ENCODE measurements around the gene MIXL1. TPM values are rescaled to one million over a fixed set of nuclear protein-coding genes. Genes with fewer than 3 reads are reported as not detected.
"Not testable (repeated sequence)": the region's sequence is repeated elsewhere in the genome, so short reads cannot be mapped to it uniquely, and the experiment has no call there.

Gene MIXL1
- total RNA-seq, 6 experiments from 2014 or later: 0.14 TPM; not detected in 5

GRCh38 chr1:226261818-226262217 is 38.4 kb downstream of the MIXL1 start:
- H3K9me3 Mint-ChIP-seq: peaks cover 13% of the 10 kb centered on the region
- peaks cover 36% of the 10 kb centered on the region for H3K36me3 Mint-ChIP-seq (ENCODE audit: low read depth)
- H3K4me3 Mint-ChIP-seq: no peak overlapping the region
- H3K4me1 Mint-ChIP-seq (ENCODE audit: low read depth): no peaks in the 10 kb centered on the region
- no peak for TF ChIP-seq CTCF (IDR thresholded peaks at IDR 0.05)
- no peak overlapping the region for H3K27ac Mint-ChIP-seq
- DNase-seq: no peak
- no peaks in the 10 kb centered on the region for H3K27me3 Mint-ChIP-seq (ENCODE audit: insufficient read depth)

- Mint-ChIP-seq H3K27ac (peak overlapping the region; percentile 23), H3K9me3 (no peaks in the 10 kb centered on the region), H3K27me3 (ENCODE audit: insufficient read depth) (no peaks in the 10 kb centered on the region), H3K4me3 (no peak overlapping the region), H3K4me1 (ENCODE audit: low read depth) (peaks cover 25% of the 10 kb centered on the region), H3K36me3 (ENCODE audit: low read depth) (no peaks in the 10 kb centered on the region; the same call in 1 of the 2 replicates)
- peak; percentile 80 for DNase-seq
- TF ChIP-seq CTCF (IDR thresholded peaks at IDR 0.05): no peak
Observed at GRCh38 chr1:226268421-226269124, 45.1 kb downstream of the MIXL1 start.

GRCh38 chr1:226272233-226272902 is 48.9 kb downstream of the MIXL1 start:
- not testable (repeated sequence) for H3K4me3 Mint-ChIP-seq; H3K36me3 Mint-ChIP-seq (ENCODE audit: low read depth)
- H3K27ac Mint-ChIP-seq: peak overlapping the region; percentile 18; the same call in 1 of the 2 replicates

GRCh38 chr1:226274138-226274537 is 50.7 kb downstream of the MIXL1 start:
- DNase-seq: no peak
- peaks cover 19% of the 10 kb centered on the region for H3K4me1 Mint-ChIP-seq (ENCODE audit: low read depth)

More at GRCh38 chr1:226272233-226272902, 48.9 kb downstream of the MIXL1 start:
- peaks cover 31% of the 10 kb centered on the region for H3K4me1 Mint-ChIP-seq (ENCODE audit: low read depth)
- H3K27me3 Mint-ChIP-seq (ENCODE audit: insufficient read depth); DNase-seq; H3K9me3 Mint-ChIP-seq: not testable (repeated sequence)

GRCh38 chr1:226276077-226276682 is 52.7 kb downstream of the MIXL1 start:
- Mint-ChIP-seq H3K27me3 (ENCODE audit: insufficient read depth) (no peaks in the 10 kb centered on the region), H3K9me3 (no peaks in the 10 kb centered on the region)
- no peak for DNase-seq

More at GRCh38 chr1:226274138-226274537, 50.7 kb downstream of the MIXL1 start:
- no peak overlapping the region for H3K4me3 Mint-ChIP-seq
- no peaks in the 10 kb centered on the region for H3K9me3 Mint-ChIP-seq
- H3K27ac Mint-ChIP-seq: no peak overlapping the region
- H3K27me3 Mint-ChIP-seq (ENCODE audit: insufficient read depth): no peaks in the 10 kb centered on the region
- no peak for TF ChIP-seq CTCF (IDR thresholded peaks at IDR 0.05)
- H3K36me3 Mint-ChIP-seq (ENCODE audit: low read depth): no peaks in the 10 kb centered on the region; the same call in 1 of the 2 replicates

More at GRCh38 chr1:226276077-226276682, 52.7 kb downstream of the MIXL1 start:
- H3K4me1 Mint-ChIP-seq (ENCODE audit: low read depth): peaks cover 14% of the 10 kb centered on the region
- no peak overlapping the region for H3K27ac Mint-ChIP-seq
- no peak overlapping the region for H3K4me3 Mint-ChIP-seq
- TF ChIP-seq CTCF (IDR thresholded peaks at IDR 0.05): no peak
- no peaks in the 10 kb centered on the region; the same call in 1 of the 2 replicates for H3K36me3 Mint-ChIP-seq (ENCODE audit: low read depth)

Other genes with a start within 250 kb of the MIXL1 start
- gene SDE2, start 224.3 kb upstream of the MIXL1 start, total RNA-seq (2021; fragmentation: NEBNext Ultra II Directional; extraction: Animal tissue kit (Norgen Biotek cat#: 25700)): 10 to 100 TPM; 16.1 to 18.1 (median 16.5) TPM
- gene H3-3A, start 160.9 kb upstream of the MIXL1 start, total RNA-seq (2021; fragmentation: NEBNext Ultra II Directional; extraction: Animal tissue kit (Norgen Biotek cat#: 25700)): 100 to 1,000 TPM; 307 to 338 (median 326) TPM
- gene ACBD3, start 36.9 kb upstream of the MIXL1 start, total RNA-seq (2021; fragmentation: NEBNext Ultra II Directional; extraction: Animal tissue kit (Norgen Biotek cat#: 25700)): 10 to 100 TPM; 63.9 to 72.8 (median 70.5) TPM
- gene LIN9, start 85.5 kb downstream of the MIXL1 start, total RNA-seq (2021; fragmentation: NEBNext Ultra II Directional; extraction: Animal tissue kit (Norgen Biotek cat#: 25700)): 1 to 10 TPM; 3.6 to 5.2 (median 4.5) TPM
- gene PARP1, start 184.4 kb downstream of the MIXL1 start, total RNA-seq (2021; fragmentation: NEBNext Ultra II Directional; extraction: Animal tissue kit (Norgen Biotek cat#: 25700)): 10 to 100 TPM; 62.5 to 95.6 (median 91.9) TPM

Measured in HFFc6 (cell line).